Neural progenitor cell (in vitro differentiated cells): ENCODE measurements around the gene ZNRF4. TPM values are rescaled to one million over a fixed set of nuclear protein-coding genes. Genes with fewer than 3 reads are reported as not detected.

ENCODE experiments used
- DNase-seq: peaks from one replicate; pipeline ENCODE4 v3.0.0-alpha.2; 2016; ENCODE audit warnings: low spot score
- H2AFZ ChIP-seq: fragments of 200-600 bp; sonication (generic); replicated peaks from 2 replicates; pipeline ENCODE4 v1.6.1; 2016; ENCODE audit warnings: antibody characterized with exemption
- H3F3A ChIP-seq: fragments of 200-600 bp; sonication (generic); 2 replicates; pipeline ENCODE4 v1.6.1; 2016; ENCODE audit warnings: antibody characterized with exemption, low read depth
- H3K27ac ChIP-seq: fragments of 200-600 bp; sonication (generic); 2 replicates; pipeline ENCODE4 v1.5.1; 2016; ENCODE audit warnings: mild to moderate bottlenecking
- H3K27me3 ChIP-seq: fragments of 200-600 bp; sonication (generic); 2 replicates; pipeline ENCODE4 v1.6.1; 2016; ENCODE audit warnings: mild to moderate bottlenecking, moderate library complexity
- H3K36me3 ChIP-seq: fragments of 200-600 bp; sonication (generic); 2 replicates; pipeline ENCODE4 v1.5.1; 2016
- H3K4me1 ChIP-seq: fragments of 200-600 bp; sonication (generic); 2 replicates; pipeline ENCODE4 v1.6.1; 2016; ENCODE audit warnings: mixed run types
- H3K4me2 ChIP-seq: fragments of 200-600 bp; sonication (generic); 2 replicates; pipeline ENCODE4 v1.6.1; 2016
- H3K4me3 ChIP-seq: fragments of 200-600 bp; sonication (generic); 2 replicates; pipeline ENCODE4 v1.5.1; 2016
- H3K79me2 ChIP-seq: fragments of 200-600 bp; sonication (generic); 2 replicates; pipeline ENCODE4 v1.6.1; 2016; ENCODE audit warnings: low read depth
- H3K9ac ChIP-seq: fragments of 200-600 bp; sonication (generic); 2 replicates; pipeline ENCODE4 v1.6.1; 2016
- H3K9me3 ChIP-seq: fragments of 200-600 bp; sonication (generic); 2 replicates; pipeline ENCODE4 v1.5.1; 2016; ENCODE audit warnings: low read depth
- H4K20me1 ChIP-seq: fragments of 200-600 bp; sonication (generic); 2 replicates; pipeline ENCODE4 v1.6.1; 2016; ENCODE audit warnings: low read depth
- H3K27ac Mint-ChIP-seq: 3 replicates; pipeline ENCODE4 v1.8.0; 2021; ENCODE audit warnings: mixed read lengths
- H3K27me3 Mint-ChIP-seq: 2 replicates; pipeline ENCODE4 v1.8.0; 2022; ENCODE audit warnings: low read depth, mild to moderate bottlenecking, inconsistent platforms, moderate library complexity, mixed read lengths; ENCODE audit not compliant: insufficient read depth
- H3K36me3 Mint-ChIP-seq: 3 replicates; pipeline ENCODE4 v1.8.0; 2021; ENCODE audit warnings: mixed read lengths
- H3K4me1 Mint-ChIP-seq: 3 replicates; pipeline ENCODE4 v1.8.0; 2021; ENCODE audit warnings: mixed read lengths
- H3K4me3 Mint-ChIP-seq: 3 replicates; pipeline ENCODE4 v1.8.0; 2021; ENCODE audit warnings: mild to moderate bottlenecking, moderate library complexity, mixed read lengths
- H3K9me3 Mint-ChIP-seq: 3 replicates; pipeline ENCODE4 v1.8.0; 2020; ENCODE audit warnings: mixed read lengths
- CTCF ChIP-seq: fragments of 200-600 bp; sonication (generic); IDR thresholded peaks from 2 replicates; pipeline ENCODE4 v1.5.1; 2017; ENCODE audit warnings: antibody characterized with exemption, mild to moderate bottlenecking
- EZH2 ChIP-seq: fragments of 200-600 bp; sonication (generic); IDR thresholded peaks from 2 replicates; pipeline ENCODE4 v1.6.1; 2017; ENCODE audit warnings: antibody characterized with exemption, mild to moderate bottlenecking, moderate library complexity
- EZH2phosphoT487 ChIP-seq: fragments of 200-600 bp; sonication (generic); IDR thresholded peaks from 2 replicates; pipeline ENCODE4 v1.6.1; 2017; ENCODE audit warnings: antibody characterized with exemption
- total RNA-seq: library from RNA; depleted of rRNA; stranded (reverse); fragments of >200 nt; gene quantifications from 2 replicates; pipeline ENCODE4 v1.2.3, GENCODE V29; 2015; ENCODE audit warnings: low replicate concordance

Gene ZNRF4
- total RNA-seq, 1 donor from 2014 or later: not detected

- Histone ChIP-seq H3K27ac (no peak overlapping the region), H3K4me1 (no peaks in the 10 kb centered on the region), H3K4me3 (no peak overlapping the region), H3K36me3 (no peaks in the 10 kb centered on the region), H3K79me2 (no peaks in the 10 kb centered on the region), H3K9me3 (no peaks in the 10 kb centered on the region), H3K9ac (no peak overlapping the region), H4K20me1 (no peaks in the 10 kb centered on the region), H3K4me2 (no peak overlapping the region), H2AFZ (no peak overlapping the region), H3F3A (no peaks in the 10 kb centered on the region), H3K27me3 (peaks cover 28% of the 10 kb centered on the region)
- no peaks in the 10 kb centered on the region for H3K36me3 Mint-ChIP-seq
- TF ChIP-seq EZH2 (no peak), CTCF (no peak), EZH2phosphoT487 (no peak)
- no peak overlapping the region for H3K4me3 Mint-ChIP-seq
- no peak for DNase-seq
- H3K27ac Mint-ChIP-seq: peak overlapping the region; percentile 34
- peaks cover 29% of the 10 kb centered on the region for H3K4me1 Mint-ChIP-seq
- no peaks in the 10 kb centered on the region for H3K9me3 Mint-ChIP-seq
- H3K27me3 Mint-ChIP-seq: peaks cover 26% of the 10 kb centered on the region
These were observed 30.0 kb upstream of the ZNRF4 start for GRCh38 chr19:5425260-5425659.

- peak; percentile 33 for DNase-seq
- H3K4me2 ChIP-seq: no peak overlapping the region
- H3K27ac Mint-ChIP-seq: no peak overlapping the region
- H3K9me3 Mint-ChIP-seq: peaks cover 6% of the 10 kb centered on the region
- H3K4me3 ChIP-seq: no peak overlapping the region
- H4K20me1 ChIP-seq: no peaks in the 10 kb centered on the region
- H3K4me1 Mint-ChIP-seq: peaks cover 36% of the 10 kb centered on the region
- no peaks in the 10 kb centered on the region for H3K9me3 ChIP-seq
- peaks cover 21% of the 10 kb centered on the region for H3K27me3 ChIP-seq
- H3K4me3 Mint-ChIP-seq: no peak overlapping the region
- H3K36me3 ChIP-seq: no peaks in the 10 kb centered on the region
- H3K4me1 ChIP-seq: no peaks in the 10 kb centered on the region
- peak overlapping the region; percentile 85 for H2AFZ ChIP-seq
- no peak overlapping the region for H3K9ac ChIP-seq
- no peaks in the 10 kb centered on the region for H3K79me2 ChIP-seq
- no peak for TF ChIP-seq EZH2
- no peak for TF ChIP-seq CTCF
- no peak for TF ChIP-seq EZH2phosphoT487
- peaks cover 6% of the 10 kb centered on the region for H3F3A ChIP-seq
- H3K27ac ChIP-seq: no peak overlapping the region
- H3K36me3 Mint-ChIP-seq: no peaks in the 10 kb centered on the region
- peaks cover 20% of the 10 kb centered on the region for H3K27me3 Mint-ChIP-seq
These were observed 25.0 kb upstream of the ZNRF4 start for GRCh38 chr19:5430237-5430636.

GRCh38 chr19:5432687-5433086 is 22.5 kb upstream of the ZNRF4 start:
- Histone ChIP-seq H3K79me2 (no peaks in the 10 kb centered on the region), H3K9ac (no peak overlapping the region), H2AFZ (no peak overlapping the region), H3K4me1 (no peaks in the 10 kb centered on the region), H3K9me3 (no peaks in the 10 kb centered on the region), H3K4me3 (no peak overlapping the region), H3K4me2 (no peak overlapping the region), H3F3A (peaks cover 6% of the 10 kb centered on the region), H3K36me3 (no peaks in the 10 kb centered on the region), H4K20me1 (no peaks in the 10 kb centered on the region), H3K27me3 (peaks cover 11% of the 10 kb centered on the region), H3K27ac (no peak overlapping the region)
- TF ChIP-seq EZH2 (no peak), CTCF (no peak), EZH2phosphoT487 (no peak)
- DNase-seq: no peak
- H3K36me3 Mint-ChIP-seq: no peaks in the 10 kb centered on the region
- peaks cover 9% of the 10 kb centered on the region for H3K9me3 Mint-ChIP-seq
- peak overlapping the region; percentile 37 for H3K27ac Mint-ChIP-seq
- peaks cover 38% of the 10 kb centered on the region for H3K4me1 Mint-ChIP-seq
- peaks cover 12% of the 10 kb centered on the region for H3K27me3 Mint-ChIP-seq
- no peak overlapping the region for H3K4me3 Mint-ChIP-seq
